ENCODE measurements around the gene EEFSEC. TPM values are rescaled to one million over a fixed set of nuclear protein-coding genes. Genes with fewer than 3 reads are reported as not detected.

EEFSEC gene
- total RNA-seq, 2 donors from 2014 or later: 15.7 to 17.2 TPM

- peaks cover 8% of the 10 kb centered on the region for H3K4me1 Mint-ChIP-seq (ENCODE audit: low read depth)
Measured at GRCh38 chr3:128380295-128380694, 227.0 kb downstream of the EEFSEC start.

DNA sequence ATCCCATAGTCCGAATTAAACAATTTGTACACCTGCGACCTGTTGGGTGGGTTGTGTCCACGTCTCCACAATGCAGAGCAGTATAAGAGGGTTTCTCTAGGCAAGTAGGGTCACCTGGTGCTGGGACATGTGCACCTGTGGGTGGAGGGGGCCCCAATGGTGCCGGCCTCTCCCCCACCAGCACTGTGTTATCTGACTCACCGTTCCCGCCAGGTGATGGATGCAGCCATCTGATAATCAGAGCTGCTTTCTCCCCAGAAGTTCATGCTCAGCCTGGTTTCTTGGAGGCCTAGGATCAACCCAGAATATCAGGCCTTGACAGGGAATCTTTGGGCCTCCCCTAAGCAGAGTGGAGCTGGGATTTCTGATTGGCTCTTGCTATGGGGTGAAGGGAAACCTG is 227.4 kb downstream of the EEFSEC start:
- DNase-seq (no peak), ATAC-seq (replicated peaks in 1 of 2) (no peak)
- no peak overlapping the region for H3K27ac Mint-ChIP-seq
- H3K36me3 Mint-ChIP-seq (ENCODE audit: insufficient read depth in 2 of 2): no peaks in the 10 kb centered on the region
- peaks cover 8% of the 10 kb centered on the region for H3K4me1 Mint-ChIP-seq (ENCODE audit: low read depth)
- H3K9me3 Mint-ChIP-seq: no peaks in the 10 kb centered on the region
- H3K4me3 Mint-ChIP-seq: no peak overlapping the region
- no peaks in the 10 kb centered on the region for H3K27me3 Mint-ChIP-seq (ENCODE audit: low read depth)

More at GRCh38 chr3:128380295-128380694, 227.0 kb downstream of the EEFSEC start:
- no peak overlapping the region for H3K27ac Mint-ChIP-seq
- no peaks in the 10 kb centered on the region for H3K27me3 Mint-ChIP-seq (ENCODE audit: low read depth)
- DNase-seq: no peak
- H3K9me3 Mint-ChIP-seq: no peaks in the 10 kb centered on the region
- H3K4me3 Mint-ChIP-seq: no peak overlapping the region
- ATAC-seq (replicated peaks in 1 of 2): no peak
- H3K36me3 Mint-ChIP-seq (ENCODE audit: insufficient read depth in 2 of 2): no peaks in the 10 kb centered on the region

GRCh38 chr3:128381609-128382008 is 228.3 kb downstream of the EEFSEC start:
- Mint-ChIP-seq H3K4me3 (no peak overlapping the region), H3K9me3 (no peaks in the 10 kb centered on the region), H3K36me3 (ENCODE audit: insufficient read depth in 2 of 2) (no peaks in the 10 kb centered on the region), H3K27me3 (ENCODE audit: low read depth) (no peaks in the 10 kb centered on the region), H3K27ac (peak overlapping the region; percentile 4), H3K4me1 (ENCODE audit: low read depth) (peaks cover 8% of the 10 kb centered on the region)
- ATAC-seq (replicated peaks in 1 of 2): no peak
- no peak for DNase-seq

DNA sequence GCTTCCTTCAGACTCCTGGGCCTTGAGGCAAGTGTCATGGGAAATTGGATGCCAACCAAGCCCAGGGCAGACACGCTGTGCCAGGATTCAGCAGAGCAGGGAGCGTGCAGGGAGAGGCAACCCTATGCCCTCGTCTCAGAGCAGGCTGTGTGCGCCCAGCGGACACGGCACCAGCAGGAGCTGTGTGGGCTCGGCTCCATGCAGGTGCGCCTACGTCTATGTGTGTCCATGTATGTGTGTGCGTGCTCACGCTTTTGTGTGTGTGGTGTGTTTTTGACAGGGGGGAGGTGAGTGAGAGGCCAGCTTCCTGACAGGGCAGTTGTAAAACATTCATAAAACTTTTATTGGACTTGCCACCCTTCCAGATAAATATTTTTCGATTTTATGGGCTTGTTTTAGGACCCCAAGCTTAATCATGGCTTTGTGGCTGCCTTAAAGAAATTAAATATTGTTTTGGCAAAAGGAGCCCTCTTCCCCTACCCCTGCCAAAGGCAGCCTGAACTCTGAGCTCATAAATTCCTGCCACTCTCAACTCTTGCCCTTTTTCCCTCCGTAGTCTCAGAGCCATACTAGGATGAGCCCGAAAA is 229.0 kb downstream of the EEFSEC start:
- no peak for DNase-seq
- H3K36me3 Mint-ChIP-seq (ENCODE audit: insufficient read depth in 2 of 2): no peaks in the 10 kb centered on the region
- ATAC-seq (replicated peaks in 1 of 2): no peak
- no peaks in the 10 kb centered on the region for H3K27me3 Mint-ChIP-seq (ENCODE audit: low read depth)
- no peak overlapping the region for H3K4me3 Mint-ChIP-seq
- no peak overlapping the region for H3K27ac Mint-ChIP-seq
- no peaks in the 10 kb centered on the region for H3K9me3 Mint-ChIP-seq
- H3K4me1 Mint-ChIP-seq (ENCODE audit: low read depth): peaks cover 8% of the 10 kb centered on the region

DNA sequence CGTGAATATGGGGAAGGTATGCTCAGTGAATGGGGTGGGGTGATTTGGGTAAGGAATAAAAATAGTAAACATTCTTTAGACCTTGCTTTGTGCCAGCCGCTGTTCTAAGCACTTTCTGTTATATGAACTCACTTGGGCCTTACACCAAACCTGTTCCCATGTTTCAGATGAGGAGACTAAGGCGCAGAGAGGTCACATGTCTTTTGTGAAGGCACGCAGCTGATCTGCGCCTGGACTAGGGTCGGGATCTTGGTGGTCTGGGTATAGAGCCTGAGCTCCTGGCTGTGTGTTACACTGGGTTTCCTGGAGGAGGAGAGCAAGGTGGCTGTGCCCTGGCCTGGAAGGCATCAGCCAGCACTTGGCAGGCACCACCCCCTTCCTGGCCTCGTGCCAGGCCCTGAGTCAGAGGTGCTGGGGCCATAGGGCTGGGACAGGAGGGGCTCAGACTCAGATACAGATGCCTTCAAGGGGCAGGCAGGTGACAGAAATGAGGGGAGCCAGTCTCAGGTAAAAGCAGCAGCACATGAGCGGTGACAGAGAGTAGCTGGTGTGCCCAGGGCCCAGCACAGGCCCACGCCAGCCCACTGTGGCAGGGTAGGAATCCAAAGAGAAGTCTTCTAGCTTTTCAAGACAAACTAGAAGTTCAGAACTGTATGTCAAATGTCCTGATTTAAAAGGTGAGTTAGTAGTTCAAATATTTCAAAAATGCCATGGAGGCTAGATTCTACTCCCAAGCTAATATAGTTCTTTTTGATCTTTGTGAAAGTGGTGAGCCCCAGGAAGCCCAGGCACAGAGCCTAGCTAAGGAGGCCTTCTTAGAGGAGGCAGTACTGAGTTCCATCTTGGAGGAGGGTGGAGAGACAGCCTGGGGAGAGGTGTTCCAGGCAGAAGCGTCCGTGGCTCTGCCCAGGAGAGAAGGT is 230.3 kb downstream of the EEFSEC start:
- ATAC-seq (replicated peaks in 1 of 2) (peak; percentile 50 to 59), DNase-seq (peak; percentile 41 to 51)
- Mint-ChIP-seq H3K27ac (no peak overlapping the region), H3K27me3 (ENCODE audit: low read depth) (no peaks in the 10 kb centered on the region), H3K4me3 (no peak overlapping the region), H3K9me3 (no peaks in the 10 kb centered on the region), H3K36me3 (ENCODE audit: insufficient read depth in 2 of 2) (no peaks in the 10 kb centered on the region), H3K4me1 (ENCODE audit: low read depth) (peaks cover 8% of the 10 kb centered on the region)

- no peaks in the 10 kb centered on the region for H3K27me3 Mint-ChIP-seq (ENCODE audit: low read depth)
- H3K36me3 Mint-ChIP-seq (ENCODE audit: insufficient read depth in 2 of 2): no peaks in the 10 kb centered on the region
- H3K9me3 Mint-ChIP-seq: no peaks in the 10 kb centered on the region
- H3K27ac Mint-ChIP-seq: no peak overlapping the region
- H3K4me1 Mint-ChIP-seq (ENCODE audit: low read depth): peaks cover 8% of the 10 kb centered on the region
- DNase-seq (no peak), ATAC-seq (replicated peaks in 1 of 2) (no peak)
- H3K4me3 Mint-ChIP-seq: no peak overlapping the region
Measured at GRCh38 chr3:128385080-128385832, 232.0 kb downstream of the EEFSEC start.

- DNase-seq (no peak), ATAC-seq (replicated peaks in 1 of 2) (no peak)
- no peaks in the 10 kb centered on the region for H3K36me3 Mint-ChIP-seq (ENCODE audit: insufficient read depth in 2 of 2)
- no peaks in the 10 kb centered on the region for H3K27me3 Mint-ChIP-seq (ENCODE audit: low read depth)
- H3K9me3 Mint-ChIP-seq: no peaks in the 10 kb centered on the region
- H3K4me3 Mint-ChIP-seq: no peak overlapping the region
- H3K27ac Mint-ChIP-seq: no peak overlapping the region
- no peaks in the 10 kb centered on the region for H3K4me1 Mint-ChIP-seq (ENCODE audit: low read depth)
Measured at GRCh38 chr3:128388932-128389331, 235.7 kb downstream of the EEFSEC start.

DNA sequence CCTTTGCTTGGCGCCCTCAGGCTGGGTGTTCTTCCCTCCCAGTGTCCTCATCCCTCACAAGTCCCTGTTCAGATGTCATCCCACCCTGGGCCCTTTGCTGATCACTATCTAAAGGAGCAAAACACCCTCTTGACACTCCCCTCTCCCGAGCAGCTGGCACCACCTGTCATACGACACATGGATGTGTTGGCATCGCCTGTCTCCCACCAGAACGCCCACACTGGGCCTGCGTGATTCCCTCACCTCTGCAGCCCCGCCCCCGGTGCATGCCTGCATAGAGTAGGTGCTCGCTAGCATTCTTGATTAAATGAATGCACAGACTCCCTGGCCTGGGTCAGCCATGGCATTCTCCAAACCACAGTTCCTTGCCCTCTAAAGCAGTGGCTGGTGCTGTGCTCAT is 237.6 kb downstream of the EEFSEC start:
- no peaks in the 10 kb centered on the region for H3K9me3 Mint-ChIP-seq
- DNase-seq (no peak), ATAC-seq (replicated peaks in 1 of 2) (no peak)
- no peaks in the 10 kb centered on the region for H3K4me1 Mint-ChIP-seq (ENCODE audit: low read depth)
- H3K36me3 Mint-ChIP-seq (ENCODE audit: insufficient read depth in 2 of 2): no peaks in the 10 kb centered on the region
- no peaks in the 10 kb centered on the region for H3K27me3 Mint-ChIP-seq (ENCODE audit: low read depth)
- H3K27ac Mint-ChIP-seq: no peak overlapping the region
- no peak overlapping the region for H3K4me3 Mint-ChIP-seq

- H3K27ac Mint-ChIP-seq: no peak overlapping the region
- ATAC-seq (replicated peaks in 1 of 2): no peak
- no peaks in the 10 kb centered on the region for H3K9me3 Mint-ChIP-seq
- no peaks in the 10 kb centered on the region for H3K27me3 Mint-ChIP-seq (ENCODE audit: low read depth)
- H3K4me3 Mint-ChIP-seq: no peak overlapping the region
- no peaks in the 10 kb centered on the region for H3K4me1 Mint-ChIP-seq (ENCODE audit: low read depth)
- DNase-seq: no peak
- H3K36me3 Mint-ChIP-seq (ENCODE audit: insufficient read depth in 2 of 2): no peaks in the 10 kb centered on the region
Measured at GRCh38 chr3:128392021-128392420, 238.7 kb downstream of the EEFSEC start.

- no peak for ATAC-seq (replicated peaks in 1 of 2)
- Mint-ChIP-seq H3K4me3 (no peak overlapping the region), H3K9me3 (no peaks in the 10 kb centered on the region), H3K36me3 (ENCODE audit: insufficient read depth in 2 of 2) (no peaks in the 10 kb centered on the region), H3K4me1 (ENCODE audit: low read depth) (no peaks in the 10 kb centered on the region), H3K27ac (no peak overlapping the region), H3K27me3 (ENCODE audit: low read depth) (no peaks in the 10 kb centered on the region)
- DNase-seq: no peak
Measured at GRCh38 chr3:128392818-128393544, 239.7 kb downstream of the EEFSEC start.

DNA sequence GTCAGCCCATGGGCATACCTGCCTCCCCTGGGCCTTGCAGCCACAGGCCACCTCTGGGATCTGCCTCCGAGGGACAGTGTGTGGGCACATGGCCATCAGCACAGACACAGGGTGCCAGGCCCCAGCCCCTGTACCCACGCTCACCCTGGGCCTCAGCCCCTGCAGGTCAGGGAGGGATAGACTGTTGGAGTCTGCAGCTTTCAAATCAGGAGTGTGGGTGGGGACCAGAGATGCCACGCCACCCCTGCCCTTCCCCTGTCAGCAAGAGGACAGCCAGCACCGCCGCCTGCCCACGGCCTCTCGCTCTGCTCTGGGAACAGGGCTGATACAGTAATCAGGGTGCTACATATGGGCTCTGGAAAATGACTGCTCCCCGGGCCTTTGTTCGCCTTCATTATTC is 240.8 kb downstream of the EEFSEC start:
- Mint-ChIP-seq H3K9me3 (no peaks in the 10 kb centered on the region), H3K36me3 (ENCODE audit: insufficient read depth in 2 of 2) (no peaks in the 10 kb centered on the region)

GRCh38 chr3:128395046-128395445 is 241.8 kb downstream of the EEFSEC start:
- Mint-ChIP-seq H3K4me3 (no peak overlapping the region), H3K36me3 (ENCODE audit: insufficient read depth in 2 of 2) (no peaks in the 10 kb centered on the region), H3K27me3 (ENCODE audit: low read depth) (no peaks in the 10 kb centered on the region), H3K27ac (no peak overlapping the region), H3K4me1 (ENCODE audit: low read depth) (no peaks in the 10 kb centered on the region), H3K9me3 (no peaks in the 10 kb centered on the region)
- DNase-seq (no peak), ATAC-seq (replicated peaks in 1 of 2) (no peak)

More for the DNA sequence above, 240.8 kb downstream of the EEFSEC start:
- DNase-seq (no peak), ATAC-seq (replicated peaks in 1 of 2) (no peak)
- H3K4me1 Mint-ChIP-seq (ENCODE audit: low read depth): no peaks in the 10 kb centered on the region
- H3K27ac Mint-ChIP-seq: no peak overlapping the region
- H3K4me3 Mint-ChIP-seq: no peak overlapping the region
- H3K27me3 Mint-ChIP-seq (ENCODE audit: low read depth): no peaks in the 10 kb centered on the region

Measured in activated T-cell treated with anti-CD3 and anti-CD28 coated beads, Interleukin-2, amount 50 U/mL, for 72 hours (primary cell).